HG02981 (cell line): ENCODE results near the gene RNF167.
"Not testable (repeated sequence)": the region's sequence is repeated elsewhere in the genome, so short reads cannot be mapped to it uniquely, and the experiment has no call there.

Experiments
- ATAC-seq: cut with Tn5 transposase; IDR thresholded peaks from one replicate; pipeline ENCODE4 v1.9.1; 2021; ENCODE audit warnings: mild to moderate bottlenecking, moderate library complexity; ENCODE audit not compliant: unreplicated experiment

Gene RNF167

DNA sequence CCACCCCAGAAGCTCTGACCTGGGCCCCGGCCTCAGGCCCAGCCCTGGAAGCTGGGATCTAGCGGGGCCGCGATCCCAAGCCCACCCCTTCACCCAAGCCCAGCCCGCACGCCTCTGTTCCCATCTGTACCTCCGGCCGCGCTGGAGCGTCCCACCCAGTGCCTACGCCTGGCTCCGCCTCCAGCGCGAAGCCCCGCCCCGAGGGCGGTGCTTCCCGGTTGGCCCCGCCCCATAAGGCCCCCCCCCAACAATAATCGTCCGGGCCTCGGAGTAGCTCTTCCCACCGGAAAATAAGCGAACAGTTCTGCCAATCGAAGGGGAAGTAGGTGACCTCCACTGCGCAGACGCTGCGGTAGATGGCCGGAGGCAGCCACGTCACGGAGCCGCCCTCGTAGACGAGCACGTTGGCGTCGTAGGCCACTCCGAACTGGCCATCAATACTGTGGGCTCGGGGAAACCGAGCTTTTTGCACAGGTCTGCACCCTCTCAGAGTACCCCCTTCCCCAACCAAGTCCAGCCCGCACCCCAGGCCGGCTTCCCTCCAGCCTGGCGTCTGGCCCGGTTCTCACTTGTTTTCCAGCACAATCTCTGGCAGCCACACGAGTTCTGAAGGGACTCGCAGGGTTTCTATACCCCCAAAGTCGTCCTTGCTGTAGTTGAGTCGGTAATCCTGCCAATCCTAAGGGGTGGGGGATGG lies 38.3 kb upstream of the RNF167 start:
- no peak for ATAC-seq

GRCh38 chr17:4902540-4902939 lies 37.5 kb upstream of the RNF167 start:
- no peak for ATAC-seq

- ATAC-seq = no peak
Observed at GRCh38 chr17:4903051-4903818, 36.8 kb upstream of the RNF167 start, which contains the start of gene CHRNE. CHRNE (minus strand) TSS chr17:4903098; CDS start chr17:4903063, 35 bp downstream.

GRCh38 chr17:4906642-4907041 lies 33.4 kb upstream of the RNF167 start:
- not testable (repeated sequence) for ATAC-seq

- ATAC-seq = no peak
Observed at GRCh38 chr17:4908301-4908700, 31.8 kb upstream of the RNF167 start.

DNA sequence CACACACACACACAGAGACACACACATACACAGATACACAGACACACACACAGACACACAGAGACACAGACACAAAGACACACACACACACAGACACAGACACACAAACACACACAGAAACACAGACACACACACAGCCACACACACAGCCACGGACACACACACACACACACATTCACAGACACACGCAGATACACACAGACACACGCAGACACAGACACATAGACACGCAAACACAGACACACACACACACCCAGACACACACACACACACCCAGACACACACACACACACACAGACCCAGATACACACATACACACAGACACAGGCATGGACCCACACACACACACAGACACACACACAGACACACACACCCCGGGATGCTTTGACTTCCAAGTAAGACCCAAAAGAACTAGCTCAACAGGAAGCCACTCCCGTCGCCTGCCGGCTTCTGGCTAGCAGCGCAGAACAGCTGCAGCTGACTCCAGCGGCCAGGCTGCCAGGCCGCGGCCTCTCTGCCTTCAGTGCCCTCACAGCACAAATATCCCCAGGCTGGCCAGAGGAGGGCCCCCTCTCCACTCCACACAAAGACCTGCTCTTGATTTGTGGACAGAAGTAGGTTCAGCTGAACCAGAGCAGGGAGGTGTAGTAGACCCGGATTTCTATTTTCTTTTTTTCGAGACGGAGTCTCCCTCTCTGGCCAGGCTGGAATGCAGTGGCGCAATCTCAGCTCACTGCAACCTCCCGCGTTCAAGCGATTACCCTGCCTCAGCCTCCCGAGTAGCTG lies 31.2 kb upstream of the RNF167 start:
- ATAC-seq = no peak

DNA sequence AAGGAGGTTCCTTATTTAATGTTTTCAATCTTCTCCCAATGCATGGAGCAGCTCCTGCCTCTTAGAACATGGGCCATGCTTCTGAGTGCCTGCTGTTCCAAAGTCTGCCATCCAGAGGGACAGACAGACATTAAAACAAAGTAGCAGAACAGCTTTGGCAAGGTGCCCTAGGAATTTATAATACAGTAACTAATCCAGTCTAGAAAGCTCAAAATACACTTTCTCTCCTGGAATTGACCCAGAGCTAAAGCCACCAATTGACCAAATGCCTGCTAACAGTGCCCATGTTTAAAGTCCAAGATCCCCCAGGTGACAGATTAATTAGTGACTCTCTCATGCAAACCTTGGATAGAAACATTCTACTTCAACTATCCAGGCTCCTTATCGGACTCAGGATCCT lies 26.1 kb upstream of the RNF167 start:
- no peak for ATAC-seq

- not testable (repeated sequence) for ATAC-seq
Observed at GRCh38 chr17:4914551-4914950, 25.5 kb upstream of the RNF167 start.

GRCh38 chr17:4919511-4920047 lies 20.5 kb upstream of the RNF167 start:
- no peak for ATAC-seq

- ATAC-seq = no peak
Observed at GRCh38 chr17:4920351-4921048, 19.6 kb upstream of the RNF167 start.

GRCh38 chr17:4921320-4921719 lies 18.7 kb upstream of the RNF167 start:
- no peak for ATAC-seq

DNA sequence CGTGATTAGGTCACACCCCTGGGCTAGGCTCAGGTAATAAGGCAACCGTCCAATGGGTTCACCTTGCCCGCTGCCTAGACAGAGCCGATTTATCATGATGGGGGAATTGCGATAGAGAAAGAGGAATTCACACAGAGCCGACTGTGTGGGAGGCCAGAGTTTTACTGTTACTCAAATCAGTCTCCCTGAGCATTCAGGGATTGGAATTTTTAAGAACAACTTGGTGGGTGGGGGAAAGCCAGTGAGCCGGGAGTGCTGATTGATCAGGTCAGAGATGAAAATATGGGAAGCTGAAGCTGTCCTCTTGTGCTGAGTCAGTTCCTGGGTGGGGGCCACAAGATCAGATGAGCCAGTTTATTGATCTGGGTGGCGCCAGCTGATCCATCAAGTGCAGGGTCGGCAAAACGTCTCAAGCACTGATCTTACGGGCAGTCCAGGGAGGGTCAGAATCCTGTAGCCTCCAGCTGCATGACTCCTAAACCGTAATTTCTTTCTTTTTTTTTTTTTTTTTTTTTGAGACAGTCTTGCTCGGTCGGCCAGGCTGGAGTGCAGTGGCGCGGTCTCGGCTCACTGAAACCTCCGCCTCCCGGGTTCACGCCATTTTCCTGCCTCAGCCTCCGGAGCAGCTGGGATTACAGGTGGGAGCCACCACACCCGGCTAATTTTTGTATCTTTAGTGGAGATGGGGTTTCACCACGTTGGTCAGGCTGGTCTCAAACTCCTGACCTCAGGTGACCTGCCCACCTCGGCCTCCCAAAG lies 13.3 kb upstream of the RNF167 start:
- not testable (repeated sequence) for ATAC-seq

GRCh38 chr17:4928881-4929280 lies 11.2 kb upstream of the RNF167 start:
- no peak for ATAC-seq

DNA sequence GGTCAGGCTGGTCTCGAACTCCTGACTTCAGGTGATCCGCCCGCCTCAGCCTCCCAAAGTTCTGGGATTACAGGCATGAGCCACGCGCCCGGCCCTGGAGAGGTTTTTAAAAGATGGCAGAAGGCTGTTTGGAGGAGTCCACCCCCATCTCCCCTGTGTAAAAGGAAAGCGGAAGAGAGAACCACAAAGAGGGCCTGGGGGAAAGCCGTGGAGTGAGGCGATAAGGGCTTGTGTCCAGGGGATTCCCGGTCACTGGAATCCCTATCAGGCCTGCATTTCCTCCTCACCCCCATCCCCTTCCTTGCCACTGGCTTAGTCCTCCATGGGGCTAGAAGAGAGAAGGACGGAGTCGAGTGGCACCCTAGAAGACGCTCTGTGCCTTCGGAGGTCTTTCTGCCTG lies 8.1 kb upstream of the RNF167 start, which contains the start of gene GP1BA:
GP1BA (plus strand) TSS at position 315 of the 400 bp plus-strand sequence. CDS start 328 bp downstream, outside the sequence.
- no peak for ATAC-seq

DNA sequence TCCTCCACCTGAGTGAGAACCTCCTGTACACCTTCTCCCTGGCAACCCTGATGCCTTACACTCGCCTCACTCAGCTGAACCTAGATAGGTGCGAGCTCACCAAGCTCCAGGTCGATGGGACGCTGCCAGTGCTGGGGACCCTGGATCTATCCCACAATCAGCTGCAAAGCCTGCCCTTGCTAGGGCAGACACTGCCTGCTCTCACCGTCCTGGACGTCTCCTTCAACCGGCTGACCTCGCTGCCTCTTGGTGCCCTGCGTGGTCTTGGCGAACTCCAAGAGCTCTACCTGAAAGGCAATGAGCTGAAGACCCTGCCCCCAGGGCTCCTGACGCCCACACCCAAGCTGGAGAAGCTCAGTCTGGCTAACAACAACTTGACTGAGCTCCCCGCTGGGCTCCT lies 7.3 kb upstream of the RNF167 start:
- no peak for ATAC-seq

DNA sequence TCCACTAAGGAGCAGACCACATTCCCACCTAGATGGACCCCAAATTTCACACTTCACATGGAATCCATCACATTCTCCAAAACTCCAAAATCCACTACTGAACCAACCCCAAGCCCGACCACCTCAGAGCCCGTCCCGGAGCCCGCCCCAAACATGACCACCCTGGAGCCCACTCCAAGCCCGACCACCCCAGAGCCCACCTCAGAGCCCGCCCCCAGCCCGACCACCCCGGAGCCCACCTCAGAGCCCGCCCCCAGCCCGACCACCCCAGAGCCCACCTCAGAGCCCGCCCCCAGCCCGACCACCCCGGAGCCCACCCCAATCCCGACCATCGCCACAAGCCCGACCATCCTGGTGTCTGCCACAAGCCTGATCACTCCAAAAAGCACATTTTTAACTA lies 6.4 kb upstream of the RNF167 start:
- ATAC-seq = no peak

DNA sequence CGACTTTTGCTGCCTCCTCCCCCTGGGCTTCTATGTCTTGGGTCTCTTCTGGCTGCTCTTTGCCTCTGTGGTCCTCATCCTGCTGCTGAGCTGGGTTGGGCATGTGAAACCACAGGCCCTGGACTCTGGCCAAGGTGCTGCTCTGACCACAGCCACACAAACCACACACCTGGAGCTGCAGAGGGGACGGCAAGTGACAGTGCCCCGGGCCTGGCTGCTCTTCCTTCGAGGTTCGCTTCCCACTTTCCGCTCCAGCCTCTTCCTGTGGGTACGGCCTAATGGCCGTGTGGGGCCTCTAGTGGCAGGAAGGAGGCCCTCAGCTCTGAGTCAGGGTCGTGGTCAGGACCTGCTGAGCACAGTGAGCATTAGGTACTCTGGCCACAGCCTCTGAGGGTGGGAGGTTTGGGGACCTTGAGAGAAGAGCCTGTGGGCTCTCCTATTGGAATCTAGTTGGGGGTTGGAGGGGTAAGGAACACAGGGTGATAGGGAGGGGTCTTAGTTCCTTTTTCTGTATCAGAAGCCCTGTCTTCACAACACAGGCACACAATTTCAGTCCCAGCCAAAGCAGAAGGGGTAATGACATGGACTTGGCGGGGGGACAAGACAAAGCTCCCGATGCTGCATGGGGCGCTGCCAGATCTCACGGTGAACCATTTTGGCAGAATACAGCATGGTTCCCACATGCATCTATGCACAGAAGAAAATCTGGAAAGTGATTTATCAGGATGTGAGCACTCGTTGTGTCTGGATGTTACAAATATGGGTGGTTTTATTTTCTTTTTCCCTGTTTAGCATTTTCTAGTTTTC lies 5.7 kb upstream of the RNF167 start:
- no peak for ATAC-seq

GRCh38 chr17:4935650-4936049 lies 4.4 kb upstream of the RNF167 start:
- ATAC-seq = no peak

DNA sequence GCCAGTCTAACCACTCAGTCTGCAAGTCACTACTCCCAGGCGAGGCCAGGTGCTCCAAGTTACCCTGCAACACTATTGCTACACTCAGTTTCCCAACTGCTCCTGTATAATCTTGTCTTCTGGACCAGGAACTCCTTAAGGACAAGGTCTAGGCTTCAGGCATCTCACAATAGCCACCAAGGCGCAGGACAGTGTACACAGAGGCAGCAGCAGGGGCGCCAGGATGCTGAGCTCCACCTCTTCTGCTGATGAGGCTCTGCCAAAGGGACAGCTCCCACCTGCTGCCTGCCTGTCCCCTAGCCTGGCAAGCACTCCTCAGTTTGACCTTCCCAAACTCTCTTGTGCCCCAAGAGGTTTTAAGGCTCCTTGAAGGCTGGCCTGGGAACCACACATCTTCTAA lies 3.6 kb upstream of the RNF167 start:
- ATAC-seq = no peak
